Mononuclear cell (primary cell): Measurements from ENCODE around the gene ITGB1BP1. TPM values are rescaled to one million over a fixed set of nuclear protein-coding genes. Genes with fewer than 3 reads are reported as not detected.

Experiments
- H3K27me3 ChIP-seq: 2 replicates; pipeline ENCODE4 v1.6.0; 2011; ENCODE audit warnings: low read length, control low read depth; ENCODE audit not compliant: insufficient read depth
- H3K4me1 ChIP-seq: 2 replicates; pipeline ENCODE4 v1.5.1; 2011; ENCODE audit warnings: mild to moderate bottlenecking, low read length, control low read depth; ENCODE audit not compliant: insufficient read depth
- H3K4me3 ChIP-seq: 2 replicates; pipeline ENCODE4 v1.5.1; 2011; ENCODE audit warnings: mild to moderate bottlenecking, low read length, moderate library complexity
- H3K9me3 ChIP-seq: 2 replicates; pipeline ENCODE4 v1.5.1; 2011; ENCODE audit warnings: low read depth, mild to moderate bottlenecking, control low read depth, low read length
- total RNA-seq: library from RNA; depleted of rRNA; stranded (reverse); fragments of >200 nt; gene quantifications from one replicate; pipeline ENCODE4 v1.2.3, GENCODE V29; 2012

Gene ITGB1BP1
- total RNA-seq, 1 donor, result 12.1 TPM

GRCh38 chr2:9358846-9359245 lies 64.5 kb downstream of the ITGB1BP1 start:
- no peaks in the 10 kb centered on the region for H3K4me1 ChIP-seq
- H3K4me3 ChIP-seq, result no peak overlapping the region
- no peaks in the 10 kb centered on the region for H3K9me3 ChIP-seq
- H3K27me3 ChIP-seq, result no peaks in the 10 kb centered on the region

DNA sequence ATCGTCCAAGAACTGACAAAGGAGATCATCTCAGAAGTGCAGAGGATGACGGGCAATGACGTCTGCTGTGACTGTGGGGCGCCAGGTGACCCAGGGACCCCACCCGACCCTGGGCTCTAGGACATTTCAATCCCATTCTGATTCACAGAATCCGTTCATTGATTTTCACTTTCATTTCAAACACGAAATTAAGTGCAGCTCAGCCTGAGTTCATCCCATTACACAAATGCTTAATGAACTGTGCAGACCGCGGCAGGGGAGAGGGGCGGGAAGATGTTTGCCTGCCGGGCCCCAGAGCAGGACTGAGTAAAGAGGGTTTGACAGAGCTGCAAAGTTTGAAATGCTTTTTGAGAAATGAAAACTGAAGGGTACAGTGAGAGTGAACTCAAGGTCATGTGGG lies 67.1 kb downstream of the ITGB1BP1 start:
- H3K9me3 ChIP-seq, result no peaks in the 10 kb centered on the region
- no peaks in the 10 kb centered on the region for H3K27me3 ChIP-seq
- no peak overlapping the region for H3K4me3 ChIP-seq
- H3K4me1 ChIP-seq, result no peaks in the 10 kb centered on the region

DNA sequence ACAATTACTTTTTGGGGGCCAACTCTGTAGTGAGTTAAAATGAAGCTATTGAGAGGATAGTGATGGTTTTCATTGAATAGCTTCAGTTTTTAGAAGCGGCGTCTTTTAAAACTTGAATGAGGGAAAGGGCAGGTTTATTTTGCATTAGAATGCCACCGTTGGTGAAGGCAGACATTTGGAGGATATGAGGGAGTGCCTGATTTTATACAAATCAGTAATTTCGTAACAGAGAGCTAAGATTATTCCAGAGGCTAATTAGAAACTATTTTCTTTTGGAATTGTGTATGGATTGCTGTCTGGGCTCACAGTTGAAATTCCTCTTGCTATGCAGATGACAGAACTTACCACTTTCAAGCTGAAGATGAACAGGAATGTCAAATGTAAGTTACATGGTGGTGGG lies 67.6 kb downstream of the ITGB1BP1 start:
- Histone ChIP-seq H3K9me3 (no peaks in the 10 kb centered on the region), H3K4me3 (no peak overlapping the region), H3K4me1 (no peaks in the 10 kb centered on the region), H3K27me3 (no peaks in the 10 kb centered on the region)

GRCh38 chr2:9355270-9355669 lies 68.1 kb downstream of the ITGB1BP1 start:
- Histone ChIP-seq H3K4me1 (no peaks in the 10 kb centered on the region), H3K27me3 (no peaks in the 10 kb centered on the region), H3K9me3 (no peaks in the 10 kb centered on the region)

DNA sequence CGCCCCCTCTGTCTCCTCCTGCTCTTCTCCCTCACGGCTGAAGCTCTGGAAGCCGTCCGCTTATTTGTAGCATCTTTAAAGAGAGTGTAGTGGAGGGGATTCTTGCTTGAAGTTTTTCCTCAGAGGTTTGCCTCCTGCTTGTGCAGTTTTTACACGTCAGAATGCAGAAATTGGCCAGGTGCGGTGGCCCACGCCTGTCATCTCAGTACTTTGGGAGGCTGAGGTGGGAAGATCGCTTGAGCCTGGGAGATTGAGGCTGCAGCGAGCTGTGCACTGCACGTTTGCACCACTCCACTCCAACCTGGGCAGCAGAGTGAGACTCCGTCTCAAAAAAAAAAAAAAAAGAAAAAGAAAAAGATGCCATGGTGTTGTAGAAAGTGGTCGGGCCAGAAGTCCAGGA lies 69.0 kb downstream of the ITGB1BP1 start:
- Histone ChIP-seq H3K4me1 (no peaks in the 10 kb centered on the region), H3K9me3 (no peaks in the 10 kb centered on the region), H3K27me3 (no peaks in the 10 kb centered on the region), H3K4me3 (no peak overlapping the region)

More at GRCh38 chr2:9355270-9355669, 68.1 kb downstream of the ITGB1BP1 start:
- H3K4me3 ChIP-seq, result no peak overlapping the region

Other genes with a start within 250 kb of the ITGB1BP1 start
- gene ASAP2, start 216.7 kb downstream of the ITGB1BP1 start, total RNA-seq, result 4.6 TPM
- gene CPSF3, start 126 bp upstream of the ITGB1BP1 start, total RNA-seq, result 19.1 TPM
- gene IAH1, start 51.0 kb upstream of the ITGB1BP1 start, total RNA-seq, result 36.9 TPM
- 47.2 TPM for gene ADAM17, start 132.3 kb upstream of the ITGB1BP1 start, total RNA-seq
- gene YWHAQ, start 207.5 kb upstream of the ITGB1BP1 start, total RNA-seq, result 144 TPM